K562 treated with DMSO at 1 percent for 48 hours (cell line): ENCODE measurements around the gene OR6K3. TPM values are rescaled to one million over a fixed set of nuclear protein-coding genes. Genes with fewer than 3 reads are reported as not detected.

ENCODE experiments used
- total RNA-seq: library from RNA; unstranded; fragments of 300-600 nt; gene quantifications from 2 replicates; pipeline ENCODE4 v1.2.3, GENCODE V29; 2022; ENCODE audit warnings: low replicate concordance; ENCODE audit errors: extremely low read depth

Gene OR6K3, protein sequence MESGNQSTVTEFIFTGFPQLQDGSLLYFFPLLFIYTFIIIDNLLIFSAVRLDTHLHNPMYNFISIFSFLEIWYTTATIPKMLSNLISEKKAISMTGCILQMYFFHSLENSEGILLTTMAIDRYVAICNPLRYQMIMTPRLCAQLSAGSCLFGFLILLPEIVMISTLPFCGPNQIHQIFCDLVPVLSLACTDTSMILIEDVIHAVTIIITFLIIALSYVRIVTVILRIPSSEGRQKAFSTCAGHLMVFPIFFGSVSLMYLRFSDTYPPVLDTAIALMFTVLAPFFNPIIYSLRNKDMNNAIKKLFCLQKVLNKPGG
- total RNA-seq = not detected in 2 replicates

DNA sequence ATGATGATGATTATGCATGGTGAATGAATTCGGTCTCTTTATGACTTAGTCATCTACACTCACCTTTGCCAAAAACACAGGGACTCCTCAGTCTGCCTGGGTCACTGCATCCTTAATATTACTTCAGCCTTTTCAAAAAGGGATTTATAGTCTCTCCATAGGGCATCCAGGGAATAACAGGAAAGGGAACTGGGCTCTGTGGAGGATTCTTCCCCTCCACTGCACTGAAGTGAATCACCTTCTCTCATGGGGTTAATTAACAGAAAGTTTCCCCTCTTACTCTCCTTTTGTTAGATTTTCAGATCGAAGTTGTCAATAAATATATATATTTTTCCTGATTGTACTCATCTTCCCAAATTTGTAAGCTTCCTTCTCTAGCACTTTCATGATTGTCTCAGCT lies at the start of gene OR6K3:
OR6K3 (minus strand) TSS at position 101 of the 400 bp plus-strand sequence. CDS start 2,605 bp downstream, outside the sequence.

DNA sequence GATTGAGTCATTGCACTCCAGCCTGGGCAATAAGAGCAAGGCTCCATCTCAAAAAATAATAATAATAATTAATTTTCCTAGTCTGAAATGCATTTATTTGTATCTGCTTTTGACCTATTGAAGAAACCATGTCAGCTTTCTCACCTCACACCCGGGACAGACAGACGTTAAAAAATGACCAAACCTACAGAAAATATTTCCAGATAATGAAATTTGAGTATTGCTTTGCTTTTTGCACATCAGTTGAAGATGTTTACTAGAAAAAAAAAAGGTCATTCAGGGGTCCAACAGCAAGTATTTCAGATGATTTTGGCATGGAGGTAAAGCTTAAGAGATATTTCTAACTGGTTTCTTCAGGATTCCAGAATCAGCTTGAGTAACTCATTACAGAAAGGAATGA lies 33.9 kb upstream of the OR6K3 start, which contains the start of gene OR6K6:
OR6K6 (plus strand) TSS at position 301 of the 400 bp plus-strand sequence. CDS start 168 bp downstream, outside the sequence.

DNA sequence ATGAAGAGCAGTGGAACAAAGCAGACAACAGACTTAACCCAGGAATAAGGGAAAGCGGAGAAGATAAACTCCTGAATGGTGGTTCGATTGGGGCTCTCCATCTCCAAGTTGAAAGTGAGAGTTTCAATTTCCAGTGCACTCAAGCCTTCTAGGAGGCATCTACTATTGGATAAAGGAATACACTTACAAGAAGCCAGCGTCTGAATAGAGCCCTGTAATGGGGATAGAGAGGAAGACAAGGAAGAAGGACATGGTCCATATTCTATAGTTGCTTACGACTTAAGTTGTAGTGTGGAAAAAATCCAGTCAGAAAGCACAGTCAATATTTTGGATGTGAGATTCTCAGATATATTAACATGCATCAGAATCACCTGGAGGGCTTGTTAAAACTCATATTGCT lies 20.0 kb downstream of the OR6K3 start, which contains the start of gene OR6K2:
OR6K2 (minus strand) TSS at position 101 of the 400 bp plus-strand sequence; CDS start at position 101, 0 bp downstream.

DNA sequence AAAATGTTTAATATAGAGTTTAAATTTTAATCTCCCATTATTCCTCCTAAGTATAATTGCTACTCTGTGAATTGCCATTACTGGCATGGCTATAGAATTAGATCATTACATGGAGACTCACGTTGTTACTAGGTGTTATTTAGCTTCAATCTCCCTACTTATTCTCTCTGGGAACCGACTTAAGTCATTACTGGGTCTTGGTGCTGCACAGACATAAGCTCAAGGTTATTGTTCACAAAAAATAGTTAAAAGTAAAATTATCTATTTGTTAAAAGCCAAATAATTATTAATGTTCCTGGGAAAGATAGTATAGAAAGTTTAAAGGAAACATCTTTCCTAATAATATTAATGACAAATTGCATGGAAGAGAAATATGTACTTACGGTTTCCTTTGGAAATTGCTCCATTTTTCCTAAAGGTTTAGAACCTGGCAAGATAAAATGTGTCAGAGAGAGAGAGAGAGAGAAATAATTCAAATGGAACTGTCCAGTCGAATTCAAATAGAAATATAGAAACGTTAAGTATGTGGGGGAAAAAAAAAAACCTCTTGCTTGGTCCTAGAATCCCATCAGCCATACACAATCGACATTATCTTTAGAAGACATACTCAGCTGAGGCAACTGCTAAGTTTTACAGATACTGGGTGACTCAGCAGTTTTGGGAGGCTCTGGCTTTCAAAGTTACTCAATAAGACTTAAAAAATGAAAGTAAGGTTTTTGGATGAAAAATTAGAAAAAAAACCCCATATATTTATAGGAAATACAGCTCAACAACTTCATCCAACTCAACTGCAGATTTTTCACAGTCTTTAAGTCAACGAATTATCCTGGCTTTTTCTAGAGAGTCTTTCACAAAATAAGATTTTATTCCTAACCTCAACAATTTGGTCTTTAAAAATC lies 34.2 kb downstream of the OR6K3 start, which contains the start of gene SPTA1:
SPTA1 (minus strand) TSS at position 605 of the 899 bp plus-strand sequence; CDS start at position 407, 198 bp downstream.

Other genes with a start within 250 kb of the OR6K3 start
- not detected in 2 replicates for gene OR10R2, start 248.5 kb downstream of the OR6K3 start, total RNA-seq
- gene OR6Y1, start 166.3 kb downstream of the OR6K3 start, total RNA-seq = not detected in 2 replicates
- not detected in 2 replicates for gene OR6P1, start 150.1 kb downstream of the OR6K3 start, total RNA-seq
- gene OR10X1, start 140.8 kb downstream of the OR6K3 start, total RNA-seq = not detected in 2 replicates
- not detected in 2 replicates for gene OR10Z1, start 115.5 kb downstream of the OR6K3 start, total RNA-seq
- not detected in 2 replicates for gene SPTA1, start 34.0 kb downstream of the OR6K3 start, total RNA-seq
- gene OR6K2, start 20.1 kb downstream of the OR6K3 start, total RNA-seq = not detected in 2 replicates
- not detected in 2 replicates for gene OR6K6, start 34.0 kb upstream of the OR6K3 start, total RNA-seq
- not detected in 2 replicates for gene OR6N1, start 51.5 kb upstream of the OR6K3 start, total RNA-seq
- gene OR6N2, start 60.5 kb upstream of the OR6K3 start, total RNA-seq = not detected in 2 replicates
- gene MNDA, start 110.6 kb upstream of the OR6K3 start, total RNA-seq = not detected in 2 replicates
- gene PYHIN1, start 210.8 kb upstream of the OR6K3 start, total RNA-seq = not detected in 2 replicates